Measurements from ENCODE around the gene PDE4B.

DNA sequence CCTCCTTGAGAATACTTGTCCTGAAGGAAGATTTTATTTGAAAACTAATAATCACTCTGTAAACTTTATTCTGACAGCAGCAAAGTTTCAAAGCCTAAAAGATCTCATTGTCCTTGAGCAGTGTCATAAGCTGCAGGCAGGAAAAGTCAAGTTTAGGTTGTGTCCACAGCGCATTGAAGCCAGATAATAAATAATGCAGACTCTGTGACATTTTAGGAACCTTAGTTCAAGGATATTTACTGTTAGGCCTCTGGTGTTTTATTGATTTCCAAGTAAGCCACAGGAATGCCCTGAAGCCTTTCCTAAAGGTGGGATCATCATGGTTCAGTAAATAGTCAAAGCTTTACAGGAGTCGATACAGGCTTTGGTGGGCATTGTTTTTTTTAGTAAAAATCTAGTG, 384.8 kb downstream of the PDE4B start:
- TF ChIP-seq CTCF (CRISPR knock-in tag; IDR thresholded peaks at IDR 0.05): no peak
- TF ChIP-seq MZF1 (CRISPR knock-in tag; IDR thresholded peaks at IDR 0.05; ENCODE audit: borderline replicate concordance): no peak

All from HepG2 (cell line).